ENCODE measurements around the gene TLL2.

TLL2 gene

GRCh38 chr10:96460316-96460715 is 53.4 kb downstream of the TLL2 start:
- no peak for DNase-seq

GRCh38 chr10:96457341-96457740 is 56.4 kb downstream of the TLL2 start:
- no peak for DNase-seq

- no peak for DNase-seq
Observed at GRCh38 chr10:96456296-96456840, 57.4 kb downstream of the TLL2 start.

GRCh38 chr10:96453856-96454583 is 59.7 kb downstream of the TLL2 start:
- no peak for DNase-seq

- DNase-seq, result no peak
Observed at GRCh38 chr10:96452494-96453153, 61.1 kb downstream of the TLL2 start.

GRCh38 chr10:96450529-96451207 is 63.1 kb downstream of the TLL2 start:
- DNase-seq, result no peak

- no peak for DNase-seq
Observed at GRCh38 chr10:96448558-96448957, 65.2 kb downstream of the TLL2 start.

- DNase-seq, result no peak
Observed at GRCh38 chr10:96448021-96448457, 65.7 kb downstream of the TLL2 start.

- no peak for DNase-seq
Observed at GRCh38 chr10:96446966-96447596, 66.6 kb downstream of the TLL2 start.

- no peak for DNase-seq
Observed at GRCh38 chr10:96441987-96442643, 71.6 kb downstream of the TLL2 start.

- DNase-seq, result no peak
Observed at GRCh38 chr10:96441322-96441885, 72.3 kb downstream of the TLL2 start.

GRCh38 chr10:96440361-96441292 is 73.1 kb downstream of the TLL2 start:
- DNase-seq, result no peak

- DNase-seq, result no peak
Observed at GRCh38 chr10:96439725-96440124, 74.0 kb downstream of the TLL2 start.

GRCh38 chr10:96436035-96436434 is 77.7 kb downstream of the TLL2 start:
- DNase-seq, result no peak

GRCh38 chr10:96431211-96431970 is 82.3 kb downstream of the TLL2 start:
- DNase-seq, result no peak

- DNase-seq, result no peak
Observed at GRCh38 chr10:96427291-96427690, 86.4 kb downstream of the TLL2 start.

- DNase-seq, result no peak
Observed at GRCh38 chr10:96422525-96422924, 91.2 kb downstream of the TLL2 start.

- DNase-seq, result no peak
Observed at GRCh38 chr10:96421995-96422394, 91.7 kb downstream of the TLL2 start.

- no peak for DNase-seq
Observed at GRCh38 chr10:96420228-96421009, 93.3 kb downstream of the TLL2 start.

GRCh38 chr10:96419351-96419750 is 94.4 kb downstream of the TLL2 start:
- DNase-seq, result no peak

Data from stimulated activated CD8-positive, alpha-beta memory T cell treated with anti-CD3 and anti-CD28 coated beads, Interleukin-4, amount 100 ng/mL, for 48 hours (primary cell).